Fibroblast of skin of left quadriceps (primary cell): ENCODE data around the gene HOATZ.
A peak's percentile ranks its signal among the peaks of the same experiment; 100 is the strongest.

Source experiments
- DNase-seq, 2 experiments: peaks; one replicate each; pipeline ENCODE4 v3.0.0-alpha.2; 2013; ENCODE audit warnings: low read depth in 2 of 2

HOATZ gene

GRCh38 chr11:111522426-111522825 is 7.8 kb downstream of the HOATZ start:
- DNase-seq: no peak

GRCh38 chr11:111523343-111523742 is 8.8 kb downstream of the HOATZ start:
- no peak for DNase-seq

GRCh38 chr11:111524056-111524455 is 9.5 kb downstream of the HOATZ start:
- DNase-seq: no peak

- DNase-seq: no peak
These were observed 10.9 kb downstream of the HOATZ start for GRCh38 chr11:111525456-111525855.

GRCh38 chr11:111526501-111526900 is 11.9 kb downstream of the HOATZ start:
- no peak for DNase-seq

GRCh38 chr11:111527279-111527678 is 12.7 kb downstream of the HOATZ start:
- no peak for DNase-seq

- DNase-seq: no peak
These were observed 14.0 kb downstream of the HOATZ start for GRCh38 chr11:111528557-111528956.

- DNase-seq: no peak
These were observed 15.5 kb downstream of the HOATZ start for GRCh38 chr11:111530091-111530490.

GRCh38 chr11:111531136-111531535 is 16.6 kb downstream of the HOATZ start:
- no peak for DNase-seq

- DNase-seq: peak; percentile 69 to 75
These were observed 17.2 kb downstream of the HOATZ start for GRCh38 chr11:111531687-111532364.

GRCh38 chr11:111532365-111532709 is 17.8 kb downstream of the HOATZ start:
- DNase-seq: no peak

- DNase-seq: no peak
These were observed 20.7 kb downstream of the HOATZ start for GRCh38 chr11:111535281-111535680.

- DNase-seq: no peak
These were observed 22.8 kb downstream of the HOATZ start for GRCh38 chr11:111537336-111537860.

- no peak for DNase-seq
These were observed 24.0 kb downstream of the HOATZ start for GRCh38 chr11:111538407-111539114.

GRCh38 chr11:111539426-111540113 is 25.0 kb downstream of the HOATZ start:
- DNase-seq: no peak

- DNase-seq: no peak
These were observed 25.7 kb downstream of the HOATZ start, which contains the start of gene LAYN for GRCh38 chr11:111540114-111540936. Gene LAYN, plus strand, starts transcription at chr11:111540720. Its CDS starts 124 bp downstream, at chr11:111540844.

- no peak for DNase-seq
These were observed 26.3 kb downstream of the HOATZ start for GRCh38 chr11:111540937-111541253.

- DNase-seq: peak in 1 of 2 experiments; percentile 60
These were observed 26.9 kb downstream of the HOATZ start for GRCh38 chr11:111541254-111542061.

- no peak for DNase-seq
These were observed 28.2 kb downstream of the HOATZ start for GRCh38 chr11:111542606-111543275.

GRCh38 chr11:111548525-111548924 is 33.9 kb downstream of the HOATZ start:
- DNase-seq: no peak
